Progenitor cell of endocrine pancreas (in vitro differentiated cells): ENCODE measurements around the gene EVA1A. TPM values are rescaled to one million over a fixed set of nuclear protein-coding genes. Genes with fewer than 3 reads are reported as not detected.

ENCODE experiments used
- DNase-seq: peaks from one replicate; pipeline ENCODE4 v3.0.0; 2021; ENCODE audit warnings: low spot score; ENCODE audit not compliant: unreplicated experiment
- H3K27ac Mint-ChIP-seq: 2 replicates; pipeline ENCODE4 v1.8.0; 2021; ENCODE audit warnings: mild to moderate bottlenecking, moderate library complexity, mixed read lengths
- H3K27me3 Mint-ChIP-seq: 2 replicates; pipeline ENCODE4 v1.8.0; 2021; ENCODE audit warnings: mixed read lengths
- H3K36me3 Mint-ChIP-seq: 2 replicates; pipeline ENCODE4 v1.8.0; 2022; ENCODE audit warnings: mixed read lengths; ENCODE audit not compliant: insufficient read depth
- H3K4me1 Mint-ChIP-seq: 2 replicates; pipeline ENCODE4 v1.8.0; 2021; ENCODE audit warnings: low read depth, mixed read lengths
- H3K4me3 Mint-ChIP-seq: 2 replicates; pipeline ENCODE4 v1.8.0; 2021; ENCODE audit warnings: low read depth, mild to moderate bottlenecking, moderate library complexity, mixed read lengths
- H3K9me3 Mint-ChIP-seq: 2 replicates; pipeline ENCODE4 v1.8.0; 2021; ENCODE audit warnings: low read depth, mixed read lengths
- CTCF ChIP-seq: fragments of 200-600 bp; sonication (generic); IDR thresholded peaks from one replicate; pipeline ENCODE4 v1.5.0; 2021; ENCODE audit warnings: antibody characterized with exemption, mild to moderate bottlenecking; ENCODE audit not compliant: unreplicated experiment
- total RNA-seq: library from RNA; stranded (reverse); gene quantifications from 2 replicates; pipeline ENCODE4 v1.2.1, GENCODE V29; 2021

EVA1A gene
- total RNA-seq, 1 donor from 2014 or later, result 10.9 TPM

GRCh38 chr2:75565472-75566462, 5.0 kb upstream of the EVA1A start:
- H3K4me3 Mint-ChIP-seq, result no peak overlapping the region
- peaks cover 23% of the 10 kb centered on the region for H3K4me1 Mint-ChIP-seq
- no peak for TF ChIP-seq CTCF
- H3K9me3 Mint-ChIP-seq, result no peaks in the 10 kb centered on the region
- no peaks in the 10 kb centered on the region for H3K36me3 Mint-ChIP-seq
- H3K27me3 Mint-ChIP-seq, result peaks cover 9% of the 10 kb centered on the region
- DNase-seq, result no peak
- no peak overlapping the region for H3K27ac Mint-ChIP-seq

GRCh38 chr2:75564713-75565359, 4.1 kb upstream of the EVA1A start:
- H3K36me3 Mint-ChIP-seq, result no peaks in the 10 kb centered on the region
- no peak for DNase-seq
- TF ChIP-seq CTCF, result no peak
- peaks cover 9% of the 10 kb centered on the region for H3K27me3 Mint-ChIP-seq
- H3K4me1 Mint-ChIP-seq, result peaks cover 16% of the 10 kb centered on the region
- no peak overlapping the region for H3K4me3 Mint-ChIP-seq
- no peak overlapping the region for H3K27ac Mint-ChIP-seq
- H3K9me3 Mint-ChIP-seq, result no peaks in the 10 kb centered on the region

- Mint-ChIP-seq H3K36me3 (no peaks in the 10 kb centered on the region), H3K27me3 (peaks cover 9% of the 10 kb centered on the region), H3K4me1 (peaks cover 15% of the 10 kb centered on the region), H3K27ac (no peak overlapping the region), H3K9me3 (no peaks in the 10 kb centered on the region), H3K4me3 (no peak overlapping the region)
- no peak for DNase-seq
- TF ChIP-seq CTCF, result no peak
Measured at GRCh38 chr2:75564026-75564688, 3.4 kb upstream of the EVA1A start.

GRCh38 chr2:75563591-75563990, 2.9 kb upstream of the EVA1A start:
- Mint-ChIP-seq H3K36me3 (no peaks in the 10 kb centered on the region), H3K9me3 (no peaks in the 10 kb centered on the region), H3K27me3 (peaks cover 9% of the 10 kb centered on the region), H3K4me1 (peaks cover 15% of the 10 kb centered on the region), H3K4me3 (no peak overlapping the region), H3K27ac (no peak overlapping the region)
- no peak for DNase-seq
- no peak for TF ChIP-seq CTCF

- Mint-ChIP-seq H3K4me3 (no peak overlapping the region), H3K4me1 (peaks cover 15% of the 10 kb centered on the region), H3K9me3 (no peaks in the 10 kb centered on the region), H3K27me3 (peaks cover 9% of the 10 kb centered on the region), H3K27ac (no peak overlapping the region), H3K36me3 (no peaks in the 10 kb centered on the region)
- no peak for TF ChIP-seq CTCF
- no peak for DNase-seq
Measured at GRCh38 chr2:75562513-75562864, 1.8 kb upstream of the EVA1A start.
